Neutrophil (primary cell): ENCODE data around the gene KISS1.
A peak's percentile ranks its signal among the peaks of the same experiment; 100 is the strongest.

Experiments used
- H3K27ac ChIP-seq: fragments of 200-600 bp; sonication (generic); 2 replicates; pipeline ENCODE4 v1.5.1; 2016; ENCODE audit warnings: mild to moderate bottlenecking, moderate library complexity
- H3K27me3 ChIP-seq: fragments of 200-600 bp; sonication (generic); 2 replicates; pipeline ENCODE4 v1.6.0; 2016; ENCODE audit warnings: mild to moderate bottlenecking
- H3K36me3 ChIP-seq: fragments of 200-600 bp; sonication (generic); 2 replicates; pipeline ENCODE4 v1.5.1; 2017
- H3K4me1 ChIP-seq, 2 experiments: fragments of 200-600 bp in 1 of 2; sonication (generic) in 1 of 2; 1 replicate in 1 of 2; 2 replicates in 1 of 2; pipeline versions ENCODE4 v1.5.1 to v1.6.1; 2013 to 2016; ENCODE audit warnings: low read depth in 1 of 2, low read length in 1 of 2, mild to moderate bottlenecking in 1 of 2, moderate library complexity in 1 of 2; ENCODE audit not compliant: control insufficient read depth in 1 of 2, insufficient read depth in 1 of 2
- H3K4me3 ChIP-seq, 2 experiments: fragments of 200-600 bp in 1 of 2; sonication (generic) in 1 of 2; 1 replicate in 1 of 2; 2 replicates in 1 of 2; pipeline ENCODE4 v1.5.1; 2013 to 2016; ENCODE audit warnings: low read depth in 1 of 2, low read length in 1 of 2, mild to moderate bottlenecking in 1 of 2, moderate library complexity in 1 of 2
- H3K9me3 ChIP-seq: fragments of 200-600 bp; sonication (generic); 2 replicates; pipeline ENCODE4 v1.5.1; 2016
- TF ChIP-seq, protein P1 (sequence below): fragments of 200-600 bp; sonication (generic); IDR thresholded peaks from 2 replicates; pipeline ENCODE4 v1.5.1; 2016; ENCODE audit warnings: antibody characterized with exemption

KISS1 gene

DNA sequence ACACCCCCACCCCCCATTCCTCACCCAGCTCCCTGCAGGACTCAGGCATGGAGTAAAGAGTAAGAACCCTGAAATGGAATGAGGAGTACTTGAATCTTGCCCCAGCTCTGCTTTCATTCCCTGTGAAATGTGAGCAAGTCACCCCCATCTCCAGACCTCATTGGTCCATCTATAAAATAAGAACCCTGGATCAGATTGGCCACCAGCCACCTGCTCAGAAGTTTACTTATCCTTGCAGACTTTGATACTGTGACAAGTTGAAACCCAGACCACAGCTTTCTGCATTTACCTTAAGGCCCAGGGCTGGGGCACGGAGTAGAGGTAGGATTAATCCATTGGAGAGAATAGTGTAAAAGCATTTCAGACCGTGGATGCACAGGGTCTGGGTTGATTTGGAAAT, 2.2 kb downstream of the KISS1 start:
- H3K4me3 ChIP-seq, result no peak overlapping the region
- H3K9me3 ChIP-seq, result no peaks in the 10 kb centered on the region
- TF ChIP-seq, protein P1, sequence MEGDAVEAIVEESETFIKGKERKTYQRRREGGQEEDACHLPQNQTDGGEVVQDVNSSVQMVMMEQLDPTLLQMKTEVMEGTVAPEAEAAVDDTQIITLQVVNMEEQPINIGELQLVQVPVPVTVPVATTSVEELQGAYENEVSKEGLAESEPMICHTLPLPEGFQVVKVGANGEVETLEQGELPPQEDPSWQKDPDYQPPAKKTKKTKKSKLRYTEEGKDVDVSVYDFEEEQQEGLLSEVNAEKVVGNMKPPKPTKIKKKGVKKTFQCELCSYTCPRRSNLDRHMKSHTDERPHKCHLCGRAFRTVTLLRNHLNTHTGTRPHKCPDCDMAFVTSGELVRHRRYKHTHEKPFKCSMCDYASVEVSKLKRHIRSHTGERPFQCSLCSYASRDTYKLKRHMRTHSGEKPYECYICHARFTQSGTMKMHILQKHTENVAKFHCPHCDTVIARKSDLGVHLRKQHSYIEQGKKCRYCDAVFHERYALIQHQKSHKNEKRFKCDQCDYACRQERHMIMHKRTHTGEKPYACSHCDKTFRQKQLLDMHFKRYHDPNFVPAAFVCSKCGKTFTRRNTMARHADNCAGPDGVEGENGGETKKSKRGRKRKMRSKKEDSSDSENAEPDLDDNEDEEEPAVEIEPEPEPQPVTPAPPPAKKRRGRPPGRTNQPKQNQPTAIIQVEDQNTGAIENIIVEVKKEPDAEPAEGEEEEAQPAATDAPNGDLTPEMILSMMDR, result no peak
- H3K36me3 ChIP-seq, result no peaks in the 10 kb centered on the region
- H3K27me3 ChIP-seq, result peaks cover 85% of the 10 kb centered on the region
- peaks cover 6 to 15% of the 10 kb centered on the region in 2 experiments for H3K4me1 ChIP-seq
- no peak overlapping the region for H3K27ac ChIP-seq

DNA sequence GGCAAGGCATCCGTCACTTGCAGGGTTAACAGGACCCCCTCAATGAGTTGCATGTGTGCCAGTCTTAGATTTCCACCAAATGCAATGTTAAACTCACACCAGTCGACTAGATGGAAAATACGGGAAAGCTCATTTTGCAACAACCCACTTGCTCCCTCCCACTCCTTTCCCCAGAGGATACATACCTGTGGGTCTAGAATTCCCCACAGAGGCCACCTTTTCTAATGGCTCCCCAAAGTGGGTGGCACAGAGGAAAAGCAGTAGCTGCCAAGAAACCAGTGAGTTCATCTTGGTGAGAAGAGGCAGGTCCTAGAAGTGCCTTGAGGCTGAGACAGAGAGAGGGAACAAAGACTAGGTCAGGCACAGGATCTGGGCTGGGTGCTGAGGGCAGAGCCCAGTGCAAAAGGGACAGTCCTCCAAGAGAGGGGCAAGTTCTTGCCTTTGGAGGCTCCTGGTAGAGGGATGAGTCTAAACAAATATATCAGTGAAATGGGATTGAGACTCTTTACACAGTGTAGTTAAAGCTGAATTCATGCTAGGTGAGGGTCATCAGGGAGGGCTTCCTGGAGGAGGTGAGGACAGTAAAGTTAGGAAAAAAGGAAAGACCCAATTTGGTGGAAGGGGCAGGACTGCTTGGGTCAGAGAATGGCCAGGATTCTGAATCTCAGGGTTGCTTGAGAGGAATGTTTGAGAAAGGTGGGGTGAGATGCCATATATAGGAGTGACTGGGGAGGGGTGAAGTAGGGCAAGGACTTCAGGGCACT, 3.5 kb downstream of the KISS1 start:
- H3K4me3 ChIP-seq, result no peak overlapping the region
- no peak overlapping the region for H3K27ac ChIP-seq
- peaks cover 91% of the 10 kb centered on the region for H3K27me3 ChIP-seq
- H3K9me3 ChIP-seq, result no peaks in the 10 kb centered on the region
- TF ChIP-seq, protein P1, result no peak
- H3K4me1 ChIP-seq, result peaks cover 6 to 15% of the 10 kb centered on the region in 2 experiments
- no peaks in the 10 kb centered on the region for H3K36me3 ChIP-seq

DNA sequence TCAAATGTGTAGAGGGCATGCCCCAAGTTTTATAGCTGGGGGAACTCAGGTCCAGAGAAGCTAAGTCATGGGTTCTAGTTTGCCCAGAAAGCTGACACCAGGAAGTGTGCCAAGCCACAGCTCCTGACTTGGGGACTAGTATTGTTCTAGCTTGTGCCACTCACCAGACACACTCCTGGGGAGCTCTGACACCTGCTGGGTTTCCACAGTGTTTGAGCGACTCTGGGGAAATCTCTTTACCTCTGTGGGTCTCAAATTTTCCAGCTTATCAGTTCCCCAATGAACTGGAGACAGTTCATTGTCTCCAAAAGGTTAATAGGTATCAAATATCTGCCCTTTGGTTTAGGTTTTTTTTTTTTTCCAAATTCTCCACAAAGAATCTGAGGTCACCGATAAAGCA, 4.2 kb downstream of the KISS1 start:
- H3K4me1 ChIP-seq, result peaks cover 6 to 15% of the 10 kb centered on the region in 2 experiments
- no peaks in the 10 kb centered on the region for H3K9me3 ChIP-seq
- TF ChIP-seq, protein P1, result no peak
- peaks cover 92% of the 10 kb centered on the region for H3K27me3 ChIP-seq
- no peaks in the 10 kb centered on the region for H3K36me3 ChIP-seq
- no peak overlapping the region for H3K4me3 ChIP-seq
- H3K27ac ChIP-seq, result no peak overlapping the region

DNA sequence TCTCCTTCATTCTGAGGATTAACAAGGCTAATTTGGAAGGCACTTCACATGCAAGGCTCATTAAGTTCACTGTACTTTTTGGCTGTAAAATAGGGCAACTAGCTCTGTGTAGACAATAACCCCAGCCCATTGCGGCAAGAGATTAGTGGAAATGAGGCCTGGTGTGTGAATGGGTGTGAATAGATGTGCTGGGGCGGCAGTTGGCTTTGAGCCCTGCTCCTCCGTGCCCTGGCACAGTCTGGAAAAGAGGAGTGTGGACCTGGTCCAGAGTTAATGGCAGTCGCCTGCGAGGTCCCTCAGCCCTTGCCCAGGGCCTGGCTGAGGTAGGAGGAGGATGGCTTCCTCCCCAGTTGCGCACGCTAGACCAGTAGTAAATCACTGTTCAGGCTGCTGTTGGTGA, 4.8 kb downstream of the KISS1 start:
- Histone ChIP-seq H3K4me1 (peaks cover 6 to 15% of the 10 kb centered on the region in 2 experiments), H3K27me3 (peaks cover 92% of the 10 kb centered on the region), H3K36me3 (no peaks in the 10 kb centered on the region), H3K27ac (no peak overlapping the region), H3K9me3 (no peaks in the 10 kb centered on the region), H3K4me3 (no peak overlapping the region)
- TF ChIP-seq, protein P1, result no peak

DNA sequence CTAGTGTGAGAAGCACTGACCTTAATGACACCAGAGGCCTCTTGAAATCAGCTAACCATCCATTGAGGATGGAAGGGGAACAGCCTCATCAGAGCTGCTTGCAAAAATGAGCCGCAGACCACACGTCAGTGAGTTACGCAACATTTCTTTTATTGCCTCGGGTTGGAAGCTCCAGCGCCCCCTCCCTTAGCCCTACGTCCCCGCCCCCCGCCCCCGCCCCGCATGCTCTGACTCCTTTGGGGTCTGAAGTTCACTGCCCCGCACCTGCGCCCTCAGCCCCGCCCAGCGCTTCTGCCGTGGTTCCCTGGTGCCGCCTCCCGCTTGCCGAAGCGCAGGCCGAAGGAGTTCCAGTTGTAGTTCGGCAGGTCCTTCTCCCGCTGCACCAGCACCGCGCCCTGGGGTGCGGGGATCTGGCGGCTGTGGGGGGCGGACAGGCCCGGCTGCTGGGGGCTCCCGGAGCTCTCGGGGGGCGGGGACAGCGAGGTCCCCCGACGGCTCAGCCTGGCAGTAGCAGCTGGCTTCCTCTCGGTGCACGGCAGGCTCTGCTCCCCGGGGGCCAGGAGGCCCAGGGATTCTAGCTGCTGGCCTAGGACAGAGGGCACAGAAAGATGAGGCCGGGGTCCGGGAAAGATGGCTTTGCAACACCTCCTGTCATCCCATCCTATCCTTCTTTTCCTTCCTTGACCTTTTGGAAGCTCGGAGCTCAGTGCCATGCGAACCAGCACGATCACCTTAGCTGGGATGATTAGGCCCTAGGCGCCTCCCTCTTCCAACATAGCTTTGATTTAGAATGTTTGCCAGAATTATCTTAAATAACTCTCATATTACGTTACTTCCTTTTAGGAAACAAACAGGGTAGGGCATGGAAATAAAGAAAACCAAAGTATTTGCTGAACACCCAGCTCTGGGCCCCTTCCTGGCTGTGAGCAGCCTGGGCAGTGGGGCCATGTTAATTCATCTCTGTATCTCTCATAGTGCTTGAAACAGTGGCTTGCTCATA, 5.8 kb downstream of the KISS1 start:
- H3K27me3 ChIP-seq, result peaks cover 94% of the 10 kb centered on the region

More for the DNA sequence above, 5.8 kb downstream of the KISS1 start:
- Histone ChIP-seq H3K36me3 (no peaks in the 10 kb centered on the region), H3K4me1 (peaks cover 6 to 15% of the 10 kb centered on the region in 2 experiments), H3K9me3 (no peaks in the 10 kb centered on the region), H3K4me3 (peak overlapping the region in 1 of 2 experiments; percentile 44), H3K27ac (no peak overlapping the region)
- TF ChIP-seq, protein P1, result no peak
